Astrocyte of the spinal cord (primary cell): ENCODE measurements around the gene SNCA.
A peak's percentile ranks its signal among the peaks of the same experiment; 100 is the strongest.

Experiments used
- DNase-seq: peaks from one replicate; pipeline ENCODE4 v3.0.0; 2011; ENCODE audit warnings: low read depth, low spot score
- H3K4me3 ChIP-seq: 2 replicates; pipeline ENCODE4 v1.5.1; 2011; ENCODE audit warnings: low read depth, mild to moderate bottlenecking, low read length, moderate library complexity
- in situ Hi-C: cut with HindIII; loops from 2 replicates; pipeline ENCODE4 v1.10.0; 2017; ENCODE audit warnings: low sequenced_read_pairs
- TF ChIP-seq, protein P1 (sequence below): IDR thresholded peaks from 2 replicates; pipeline ENCODE4 v1.5.1; 2012; ENCODE audit warnings: low read depth, mild to moderate bottlenecking, low read length, inconsistent platforms

The SNCA gene

DNA sequence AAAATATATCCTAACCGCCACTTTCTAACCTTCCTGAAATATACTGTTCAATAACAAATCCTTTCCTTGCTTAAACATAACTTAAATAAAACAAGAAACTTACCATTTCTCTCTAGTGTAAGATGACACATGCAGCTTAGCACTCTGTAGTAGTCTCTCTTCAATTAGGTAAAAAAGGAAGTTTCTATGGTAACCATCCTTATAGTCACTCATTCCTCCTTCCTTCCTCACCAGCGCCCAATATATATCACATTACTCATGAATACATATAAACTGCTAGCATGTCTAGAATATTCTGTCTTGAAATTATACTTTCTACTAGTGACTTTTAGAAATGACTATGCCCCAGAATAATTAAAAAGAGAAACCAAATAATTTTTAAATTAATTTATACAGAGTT is 112.2 kb downstream of the SNCA start:
- in situ Hi-C loops = no loop called here
- DNase-seq = peak; percentile 81
- H3K4me3 ChIP-seq = no peak overlapping the region
- TF ChIP-seq, protein P1, sequence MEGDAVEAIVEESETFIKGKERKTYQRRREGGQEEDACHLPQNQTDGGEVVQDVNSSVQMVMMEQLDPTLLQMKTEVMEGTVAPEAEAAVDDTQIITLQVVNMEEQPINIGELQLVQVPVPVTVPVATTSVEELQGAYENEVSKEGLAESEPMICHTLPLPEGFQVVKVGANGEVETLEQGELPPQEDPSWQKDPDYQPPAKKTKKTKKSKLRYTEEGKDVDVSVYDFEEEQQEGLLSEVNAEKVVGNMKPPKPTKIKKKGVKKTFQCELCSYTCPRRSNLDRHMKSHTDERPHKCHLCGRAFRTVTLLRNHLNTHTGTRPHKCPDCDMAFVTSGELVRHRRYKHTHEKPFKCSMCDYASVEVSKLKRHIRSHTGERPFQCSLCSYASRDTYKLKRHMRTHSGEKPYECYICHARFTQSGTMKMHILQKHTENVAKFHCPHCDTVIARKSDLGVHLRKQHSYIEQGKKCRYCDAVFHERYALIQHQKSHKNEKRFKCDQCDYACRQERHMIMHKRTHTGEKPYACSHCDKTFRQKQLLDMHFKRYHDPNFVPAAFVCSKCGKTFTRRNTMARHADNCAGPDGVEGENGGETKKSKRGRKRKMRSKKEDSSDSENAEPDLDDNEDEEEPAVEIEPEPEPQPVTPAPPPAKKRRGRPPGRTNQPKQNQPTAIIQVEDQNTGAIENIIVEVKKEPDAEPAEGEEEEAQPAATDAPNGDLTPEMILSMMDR = no peak

- DNase-seq = no peak
- in situ Hi-C loops = no loop called here
- TF ChIP-seq, protein P1 = no peak
- H3K4me3 ChIP-seq = no peak overlapping the region
Observed at GRCh38 chr4:89723096-89723495, 113.9 kb downstream of the SNCA start.

DNA sequence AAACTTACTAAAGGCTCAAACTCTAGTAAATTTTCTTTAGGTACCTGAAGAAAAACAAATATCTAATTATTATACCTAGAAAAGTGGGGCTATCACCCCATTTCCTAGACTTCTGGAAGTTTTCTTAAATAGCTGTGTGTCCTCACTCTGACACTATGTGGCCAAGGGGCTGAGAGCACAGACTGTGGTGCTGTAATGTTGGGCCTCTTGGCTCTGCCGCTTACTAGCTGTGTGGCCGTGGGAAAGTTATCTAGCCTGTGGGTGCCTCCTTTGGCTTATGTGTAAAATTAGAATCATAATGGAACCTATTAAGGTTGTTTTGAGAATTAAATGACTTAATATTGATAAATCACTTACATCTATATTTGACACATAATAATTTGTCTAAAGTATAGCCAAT is 114.4 kb downstream of the SNCA start:
- in situ Hi-C loops = no loop called here
- TF ChIP-seq, protein P1 = no peak
- no peak for DNase-seq
- no peak overlapping the region for H3K4me3 ChIP-seq

DNA sequence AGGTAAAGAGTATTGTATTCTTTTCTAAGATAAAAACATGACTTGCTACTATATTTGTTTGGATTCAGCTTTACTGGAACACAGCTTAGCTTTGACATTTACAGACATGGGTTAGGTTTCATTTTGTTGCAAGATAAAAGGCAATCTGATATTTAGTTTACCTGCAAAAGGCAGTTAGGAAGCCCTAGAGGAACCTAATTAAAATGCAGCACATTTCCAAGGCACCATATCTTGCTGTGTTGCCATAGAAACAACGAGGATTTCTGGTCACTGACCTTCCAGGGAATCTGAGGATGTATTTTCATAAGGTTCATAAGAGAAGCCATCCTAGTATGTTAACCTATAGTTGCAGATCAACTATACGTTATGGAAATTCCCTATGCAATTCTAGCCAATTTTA is 116.0 kb downstream of the SNCA start:
- in situ Hi-C loops = no loop called here
- TF ChIP-seq, protein P1 = no peak
- H3K4me3 ChIP-seq = no peak overlapping the region
- DNase-seq = no peak

- DNase-seq = no peak
- TF ChIP-seq, protein P1 = no peak
- in situ Hi-C loops = no loop called here
- H3K4me3 ChIP-seq = no peak overlapping the region
Observed at GRCh38 chr4:89719536-89720090, 117.3 kb downstream of the SNCA start.

DNA sequence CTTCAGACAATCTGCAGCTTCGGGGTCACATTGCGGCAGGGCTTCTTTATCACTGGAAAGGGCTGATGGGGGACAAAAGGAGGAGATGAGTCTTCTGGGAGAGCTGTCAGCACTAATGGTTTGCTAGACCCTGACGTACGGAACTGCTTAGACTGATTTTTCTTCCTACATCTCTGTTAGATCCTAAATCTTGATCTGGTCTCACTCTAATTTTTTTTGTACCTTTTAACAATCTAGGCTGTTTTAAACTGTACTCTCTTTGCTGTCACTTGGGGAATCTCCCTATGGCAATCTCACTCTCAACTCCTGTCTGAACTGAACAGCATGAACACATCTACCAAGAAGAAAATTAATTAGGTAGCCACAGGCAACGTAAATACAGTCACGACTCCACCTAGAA is 120.1 kb downstream of the SNCA start:
- TF ChIP-seq, protein P1 = no peak
- DNase-seq = no peak
- in situ Hi-C loops = no loop called here
- no peak overlapping the region for H3K4me3 ChIP-seq

DNA sequence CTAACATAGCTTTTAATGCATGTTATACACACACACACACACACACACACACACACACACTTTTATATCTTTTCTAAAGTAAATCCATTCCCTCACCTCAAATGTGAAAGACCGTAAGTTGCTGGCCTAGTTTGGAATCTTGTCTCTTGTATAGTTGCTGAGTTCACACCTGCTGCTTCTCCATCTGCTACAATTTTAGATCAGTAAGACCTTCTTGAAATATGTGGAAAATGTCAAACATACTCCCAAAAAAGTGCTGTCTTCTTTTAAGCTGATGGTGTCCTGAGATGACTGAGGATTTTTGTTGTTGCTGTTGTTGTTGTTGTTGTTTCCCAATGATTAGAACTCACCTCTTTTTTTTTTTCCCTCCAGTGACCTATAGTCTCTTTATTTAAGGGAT is 121.3 kb downstream of the SNCA start:
- in situ Hi-C loops = no loop called here
- no peak for DNase-seq
- TF ChIP-seq, protein P1 = no peak
- H3K4me3 ChIP-seq = no peak overlapping the region
